ENCODE results near the gene PMEL. TPM values are rescaled to one million over a fixed set of nuclear protein-coding genes. Genes with fewer than 3 reads are reported as not detected.

PMEL gene
- total and polyA plus RNA-seq, 5 donors, result 0.45 to 2.2 (median 1.1) TPM

DNA sequence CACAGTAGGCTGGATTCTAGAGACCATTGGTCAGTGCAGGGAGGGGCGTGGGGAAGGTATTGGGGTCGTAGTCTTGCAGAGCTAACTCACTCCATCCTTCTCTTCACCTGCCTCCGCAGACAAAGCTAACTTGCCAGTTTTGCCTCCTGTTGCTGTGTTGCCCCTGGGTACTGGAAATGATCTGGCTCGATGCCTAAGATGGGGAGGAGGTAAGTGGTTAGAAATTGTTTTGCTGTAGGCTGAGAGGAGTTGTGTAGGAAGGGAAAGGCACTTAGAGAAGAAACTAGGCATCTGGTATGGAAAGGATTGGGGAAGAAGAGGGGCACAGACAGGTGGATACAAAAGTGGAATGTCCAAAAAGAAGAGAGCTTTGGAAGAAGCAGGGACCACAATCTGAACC lies 23.8 kb downstream of the PMEL start:
- no peaks in the 10 kb centered on the region for H3K9me3 ChIP-seq (ENCODE audit: control insufficient read depth, low read length)
- ATAC-seq (no peak), DNase-seq (no peak)
- no peak overlapping the region for H3K27ac ChIP-seq (ENCODE audit: low read length)
- 93% methylated on average over 4 of the region's 4 CpGs for WGBS
- no peak overlapping the region for H3K4me3 ChIP-seq (ENCODE audit: low read length)
- H3K4me1 ChIP-seq (ENCODE audit: control insufficient read depth, insufficient read depth, low read length), result no peaks in the 10 kb centered on the region
- intact Hi-C loops (cut with DNase I), result loop anchor here in 1 of 4 donors (5.0 kb wide), 1 partner anchor 205 kb away; no protein-coding TSS in a partner anchor
- H3K27me3 ChIP-seq (ENCODE audit: control insufficient read depth, insufficient read depth), result no peaks in the 10 kb centered on the region

DNA sequence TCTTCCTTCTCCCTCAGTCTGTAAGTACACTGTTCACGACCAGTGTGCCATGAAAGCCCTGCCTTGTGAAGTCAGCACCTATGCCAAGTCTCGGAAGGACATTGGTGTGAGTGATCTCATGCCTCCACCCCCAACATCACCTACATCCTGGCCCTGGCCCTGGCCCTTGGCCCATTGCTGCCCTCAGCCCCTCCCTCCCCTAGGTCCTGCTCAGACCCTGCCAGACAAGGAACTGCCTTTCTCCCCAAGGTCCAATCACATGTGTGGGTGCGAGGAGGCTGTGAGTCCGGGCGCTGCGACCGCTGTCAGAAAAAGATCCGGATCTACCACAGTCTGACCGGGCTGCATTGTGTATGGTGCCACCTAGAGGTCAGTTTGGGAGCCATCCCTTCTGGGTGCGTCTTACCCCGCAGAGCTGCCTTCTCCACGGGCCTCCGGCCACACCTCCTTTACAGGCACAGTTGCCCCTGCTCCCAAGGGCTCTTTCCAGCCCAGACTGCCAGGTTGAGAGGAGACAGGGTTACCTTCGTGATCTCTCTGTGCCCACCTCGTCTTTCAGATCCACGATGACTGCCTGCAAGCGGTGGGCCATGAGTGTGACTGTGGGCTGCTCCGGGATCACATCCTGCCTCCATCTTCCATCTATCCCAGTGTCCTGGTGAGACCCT lies 25.6 kb downstream of the PMEL start:
- Histone ChIP-seq H3K4me3 (ENCODE audit: low read length) (no peak overlapping the region), H3K4me1 (ENCODE audit: control insufficient read depth, insufficient read depth, low read length) (no peaks in the 10 kb centered on the region), H3K27me3 (ENCODE audit: control insufficient read depth, insufficient read depth) (no peaks in the 10 kb centered on the region), H3K27ac (ENCODE audit: low read length) (no peak overlapping the region), H3K9me3 (ENCODE audit: control insufficient read depth, low read length) (no peaks in the 10 kb centered on the region)
- peak; percentile 83 to 92 (median 90) for DNase-seq
- ATAC-seq, result peak; percentile 94
- 11% methylated on average over 18 of the region's 18 CpGs for WGBS
- intact Hi-C loops (cut with DNase I), result loop anchor here in 2 of 4 donors (2.0 to 5.0 kb wide), 2 partner anchors 201 to 203 kb away; no protein-coding TSS in a partner anchor

DNA sequence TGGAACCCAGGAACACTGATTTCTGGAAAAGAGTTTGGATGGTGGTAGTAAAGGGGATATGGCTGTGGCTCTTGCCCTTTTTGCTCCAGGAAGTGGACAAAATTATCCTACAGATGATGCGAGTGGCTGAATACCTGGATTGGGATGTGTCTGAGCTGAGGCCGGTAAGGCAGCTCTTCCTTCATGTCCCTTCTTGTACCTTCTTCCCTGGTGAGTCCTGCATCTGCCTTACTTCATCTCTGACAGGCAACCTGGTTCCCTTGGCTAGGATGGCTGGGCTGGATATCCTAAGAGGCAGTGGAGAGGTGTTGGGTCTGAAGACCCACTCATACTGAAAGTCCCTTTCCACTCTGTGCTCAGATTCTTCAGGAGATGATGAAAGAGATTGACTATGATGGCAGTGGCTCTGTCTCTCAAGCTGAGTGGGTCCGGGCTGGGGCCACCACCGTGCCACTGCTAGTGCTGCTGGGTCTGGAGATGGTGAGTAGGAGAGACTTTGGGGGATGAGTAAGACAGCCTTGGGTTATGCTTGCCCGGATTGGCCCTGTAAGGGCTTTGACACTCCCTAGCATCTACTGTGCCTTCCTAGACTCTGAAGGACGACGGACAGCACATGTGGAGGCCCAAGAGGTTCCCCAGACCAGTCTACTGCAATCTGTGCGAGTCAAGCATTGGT lies 26.9 kb downstream of the PMEL start:
- Histone ChIP-seq H3K9me3 (ENCODE audit: control insufficient read depth, low read length) (no peaks in the 10 kb centered on the region), H3K27ac (ENCODE audit: low read length) (no peak overlapping the region), H3K4me1 (ENCODE audit: control insufficient read depth, insufficient read depth, low read length) (peaks cover 2% of the 10 kb centered on the region), H3K4me3 (ENCODE audit: low read length) (no peak overlapping the region), H3K27me3 (ENCODE audit: control insufficient read depth, insufficient read depth) (no peaks in the 10 kb centered on the region)
- ATAC-seq, result no peak
- intact Hi-C loops (cut with DNase I), result loop anchor here in 3 of 4 donors (5.0 to 10.0 kb wide), 4 partner anchors 104 to 197 kb away; partner anchors contain the start of genes DNAJC14 (in 1 of the 3) and GDF11 (in 1 of the 3)
- no peak for DNase-seq
- 94% methylated on average over 8 of the region's 8 CpGs for WGBS

DNA sequence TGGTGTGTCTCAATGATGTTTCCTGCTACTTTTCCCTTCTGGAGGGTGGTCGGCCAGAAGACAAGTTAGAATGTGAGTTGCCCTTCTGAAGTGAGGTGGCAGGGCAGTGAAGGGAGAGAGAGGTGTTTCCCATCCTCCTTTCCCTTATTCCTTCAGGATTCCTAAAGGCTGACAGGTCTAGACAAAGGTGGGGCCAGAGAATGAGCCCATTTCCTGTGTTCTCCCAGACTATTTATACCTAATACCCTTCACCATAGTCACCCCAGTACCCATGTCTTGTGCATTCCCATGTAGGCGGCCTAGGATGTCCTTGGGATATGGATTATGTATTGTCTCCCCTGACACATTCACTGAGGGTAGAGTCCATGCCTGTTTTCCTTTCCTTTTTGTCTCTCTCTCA lies 27.9 kb downstream of the PMEL start:
- no peak for ATAC-seq
- Histone ChIP-seq H3K27me3 (ENCODE audit: control insufficient read depth, insufficient read depth) (no peaks in the 10 kb centered on the region), H3K4me3 (ENCODE audit: low read length) (no peak overlapping the region), H3K4me1 (ENCODE audit: control insufficient read depth, insufficient read depth, low read length) (peaks cover 4% of the 10 kb centered on the region), H3K9me3 (ENCODE audit: control insufficient read depth, low read length) (no peaks in the 10 kb centered on the region), H3K27ac (ENCODE audit: low read length) (no peak overlapping the region)
- WGBS, result 85% methylated on average over 2 of the region's 2 CpGs
- DNase-seq, result no peak
- intact Hi-C loops (cut with DNase I), result loop anchor here in 3 of 4 donors (5.0 to 10.0 kb wide), 4 partner anchors 103 to 196 kb away; partner anchors contain the start of genes DNAJC14 (in 1 of the 3) and GDF11 (in 1 of the 3)

DNA sequence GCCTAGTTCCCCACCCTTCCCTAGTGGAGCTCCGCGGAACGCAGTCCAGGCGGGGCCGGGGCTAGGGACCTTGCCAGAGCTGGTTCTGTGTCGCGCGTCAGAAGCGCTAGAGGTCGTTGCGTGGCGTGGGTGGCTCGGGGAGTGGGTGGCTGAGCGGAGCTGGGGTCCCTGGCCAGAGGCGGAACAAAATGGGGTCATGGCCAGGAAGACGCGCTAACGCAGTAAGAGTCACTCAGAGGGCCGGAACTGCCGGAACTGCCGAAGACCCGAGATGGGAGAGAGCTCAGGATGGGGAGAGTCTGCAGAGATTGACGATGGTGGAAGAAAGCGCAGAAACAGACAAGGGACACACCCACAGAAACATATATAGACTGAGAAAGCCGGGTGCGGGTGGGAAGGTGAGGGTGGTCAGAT lies 30.1 kb downstream of the PMEL start:
- ATAC-seq (peak; percentile 20 to 36), DNase-seq (peak; percentile 60 to 84 (median 82))
- Histone ChIP-seq H3K4me1 (ENCODE audit: control insufficient read depth, insufficient read depth, low read length) (peaks cover 12% of the 10 kb centered on the region), H3K4me3 (ENCODE audit: low read length) (peak overlapping the region; percentile 2), H3K27me3 (ENCODE audit: control insufficient read depth, insufficient read depth) (no peaks in the 10 kb centered on the region), H3K27ac (ENCODE audit: low read length) (no peak overlapping the region), H3K9me3 (ENCODE audit: control insufficient read depth, low read length) (no peaks in the 10 kb centered on the region)
- intact Hi-C loops (cut with DNase I), result loop anchor here in 3 of 4 donors (5.0 to 10.0 kb wide), 4 partner anchors 101 to 193 kb away; partner anchors contain the start of genes DNAJC14 (in 1 of the 3) and GDF11 (in 1 of the 3)
- WGBS, result 34% methylated on average over 26 of the region's 26 CpGs

DNA sequence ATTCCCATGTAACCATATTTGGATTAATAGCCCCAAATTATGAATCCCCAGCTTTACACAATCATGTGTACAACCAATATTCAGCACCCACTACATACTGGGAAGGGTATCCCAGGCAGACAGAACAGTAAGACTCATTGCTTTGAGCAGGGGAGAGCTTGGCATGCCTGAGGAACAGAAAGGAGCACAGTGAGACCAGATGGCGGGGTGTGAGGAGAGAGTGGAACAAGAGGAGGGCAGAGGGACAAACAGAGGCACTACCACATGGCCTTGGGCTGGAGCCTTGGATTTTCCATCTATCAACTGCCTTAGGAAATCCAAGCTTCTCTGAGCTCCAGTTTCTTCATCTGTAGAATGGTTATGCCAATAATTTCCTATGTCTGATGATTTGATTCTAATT lies 31.1 kb downstream of the PMEL start:
- Histone ChIP-seq H3K4me1 (ENCODE audit: control insufficient read depth, insufficient read depth, low read length) (peaks cover 12% of the 10 kb centered on the region), H3K4me3 (ENCODE audit: low read length) (no peak overlapping the region), H3K27ac (ENCODE audit: low read length) (no peak overlapping the region), H3K9me3 (ENCODE audit: control insufficient read depth, low read length) (no peaks in the 10 kb centered on the region), H3K27me3 (ENCODE audit: control insufficient read depth, insufficient read depth) (no peaks in the 10 kb centered on the region)
- intact Hi-C loops (cut with DNase I), result loop anchor here in 3 of 4 donors (5.0 to 10.0 kb wide), 4 partner anchors 100 to 192 kb away; partner anchors contain the start of genes GDF11 (in 2 of the 3) and DNAJC14 (in 1 of the 3)
- DNase-seq, result no peak
- ATAC-seq, result no peak
- WGBS, result 97% methylated on average over 1 of the region's 1 CpG

DNA sequence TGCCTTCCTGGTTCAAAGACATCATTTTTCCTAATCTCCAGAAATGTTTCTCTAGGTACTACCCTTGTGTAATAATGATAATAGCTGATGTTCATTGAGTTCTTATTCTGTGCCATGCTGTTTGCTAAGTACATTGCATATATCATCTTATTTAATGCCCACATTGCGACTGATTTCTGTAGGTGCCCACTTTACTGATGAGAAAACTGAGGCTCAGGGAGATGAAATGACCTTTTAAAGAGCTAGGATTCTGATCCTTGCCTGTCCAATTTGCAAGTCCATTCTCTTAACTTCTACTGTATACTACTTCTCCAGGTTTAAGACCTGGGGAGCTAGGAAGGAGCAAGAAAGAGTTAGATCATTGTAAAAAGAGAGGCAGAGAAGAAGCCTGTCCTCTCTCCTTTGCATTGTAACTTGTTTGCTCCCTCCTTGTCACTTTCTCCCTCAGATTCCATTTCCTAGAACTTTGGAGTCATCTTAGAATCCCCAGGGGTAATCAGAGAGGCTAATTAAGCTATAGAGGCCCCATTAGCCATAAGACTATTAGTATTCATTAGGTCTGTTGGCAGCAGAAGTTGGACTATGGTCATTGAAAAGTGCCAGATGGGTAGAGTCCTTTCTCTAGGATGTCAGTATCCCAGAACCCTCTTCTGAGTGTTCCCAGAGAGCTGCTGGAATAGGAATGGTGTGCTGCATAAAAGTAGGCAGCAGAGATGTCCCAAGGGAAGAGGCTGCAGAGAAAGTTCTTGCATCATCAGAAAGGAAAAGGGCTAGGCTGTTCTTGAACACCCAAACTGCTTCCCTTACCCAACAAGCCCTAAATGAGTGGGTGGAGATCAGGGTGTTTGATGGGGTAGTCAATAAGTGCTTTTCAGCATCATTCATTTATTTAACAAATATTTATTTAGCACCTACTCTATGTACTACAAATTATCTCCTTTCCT lies 31.8 kb downstream of the PMEL start:
- 97% methylated on average over 1 of the region's 1 CpG for WGBS
- Histone ChIP-seq H3K4me1 (ENCODE audit: control insufficient read depth, insufficient read depth, low read length) (peaks cover 12% of the 10 kb centered on the region), H3K9me3 (ENCODE audit: control insufficient read depth, low read length) (no peaks in the 10 kb centered on the region), H3K27ac (ENCODE audit: low read length) (no peak overlapping the region), H3K4me3 (ENCODE audit: low read length) (no peak overlapping the region), H3K27me3 (ENCODE audit: control insufficient read depth, insufficient read depth) (no peaks in the 10 kb centered on the region)
- DNase-seq (no peak), ATAC-seq (no peak)
- intact Hi-C loops (cut with DNase I), result loop anchor here in 2 of 4 donors (5.0 to 10.0 kb wide), 3 partner anchors 99 to 192 kb away; partner anchors contain the start of genes DNAJC14 (in 1 of the 2) and GDF11 (in 1 of the 2)

DNA sequence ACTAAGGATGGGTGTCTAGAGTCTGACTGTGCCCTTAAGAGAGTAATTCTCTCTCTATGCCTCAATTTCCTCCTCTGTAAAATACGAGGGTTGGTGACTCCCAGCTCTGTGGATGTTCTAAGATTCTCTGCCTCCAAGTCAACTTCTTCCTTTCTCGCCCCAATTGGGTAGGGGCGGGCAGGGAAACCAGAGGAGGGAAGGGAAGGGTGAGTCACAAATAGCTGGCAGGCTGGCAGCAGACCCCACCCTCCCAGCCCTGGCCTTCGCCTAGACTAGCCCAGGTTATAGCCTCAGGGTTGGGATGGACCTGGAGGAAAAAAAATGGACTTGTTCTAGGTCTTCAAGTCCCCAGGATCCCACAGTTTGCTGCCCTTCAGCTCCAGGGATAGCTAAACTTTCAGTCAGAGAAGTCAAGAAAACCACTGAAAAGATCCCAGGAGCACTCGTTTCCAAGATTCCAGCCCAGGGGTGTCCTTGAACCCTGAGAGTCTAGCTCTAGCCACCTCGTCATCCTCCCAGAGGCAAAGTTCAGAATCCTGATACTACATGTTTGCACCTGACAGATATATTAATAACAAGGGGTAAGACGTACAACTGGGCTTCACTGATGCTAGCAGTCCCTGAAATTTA lies 32.6 kb downstream of the PMEL start:
- peaks cover 12% of the 10 kb centered on the region for H3K4me1 ChIP-seq (ENCODE audit: control insufficient read depth, insufficient read depth, low read length)
- ATAC-seq, result no peak
- no peak overlapping the region for H3K4me3 ChIP-seq (ENCODE audit: low read length)
- H3K9me3 ChIP-seq (ENCODE audit: control insufficient read depth, low read length), result no peaks in the 10 kb centered on the region
- WGBS, result 83% methylated on average over 7 of the region's 7 CpGs
- intact Hi-C loops (cut with DNase I), result loop anchor here in 2 of 4 donors (5.0 to 10.0 kb wide), 3 partner anchors 98 to 191 kb away; partner anchors contain the start of genes DNAJC14 (in 1 of the 2) and GDF11 (in 1 of the 2)
- H3K27ac ChIP-seq (ENCODE audit: low read length), result no peak overlapping the region
- DNase-seq, result no peak
- H3K27me3 ChIP-seq (ENCODE audit: control insufficient read depth, insufficient read depth), result no peaks in the 10 kb centered on the region

DNA sequence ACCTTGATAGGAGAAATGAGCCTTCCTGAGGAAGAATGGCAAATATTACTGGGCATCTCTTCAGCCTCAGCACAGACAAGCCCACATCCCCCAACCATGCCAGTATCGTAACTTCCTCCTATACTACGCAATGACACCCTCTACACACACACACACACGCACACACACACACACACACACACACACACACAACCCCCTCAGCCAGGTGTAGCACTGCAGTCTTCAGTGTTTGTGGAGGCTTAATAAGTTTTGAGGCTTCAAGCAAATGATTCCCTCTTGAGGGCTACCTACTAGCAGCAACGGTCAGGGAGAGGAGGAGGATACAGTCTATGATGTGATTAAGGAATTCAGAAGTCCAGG lies 33.3 kb downstream of the PMEL start:
- no peaks in the 10 kb centered on the region for H3K27me3 ChIP-seq (ENCODE audit: control insufficient read depth, insufficient read depth)
- no peaks in the 10 kb centered on the region for H3K9me3 ChIP-seq (ENCODE audit: control insufficient read depth, low read length)
- intact Hi-C loops (cut with DNase I), result loop anchor here in 2 of 4 donors (5.0 to 10.0 kb wide), 3 partner anchors 98 to 190 kb away; partner anchors contain the start of genes DNAJC14 (in 1 of the 2) and GDF11 (in 1 of the 2)
- no peak for DNase-seq
- peak overlapping the region; percentile 84 for H3K4me3 ChIP-seq (ENCODE audit: low read length)
- WGBS, result 6% methylated on average over 4 of the region's 4 CpGs
- no peak for ATAC-seq
- H3K4me1 ChIP-seq (ENCODE audit: control insufficient read depth, insufficient read depth, low read length), result peaks cover 12% of the 10 kb centered on the region
- no peak overlapping the region for H3K27ac ChIP-seq (ENCODE audit: low read length)
